ENCODE results near the gene MZT2A. TPM values are rescaled to one million over a fixed set of nuclear protein-coding genes. Genes with fewer than 3 reads are reported as not detected.
"Not testable (repeated sequence)": the region's sequence is repeated elsewhere in the genome, so short reads cannot be mapped to it uniquely, and the experiment has no call there.

MZT2A gene
- polyA plus RNA-seq, 3 donors from 2014 or later: 57.2 to 129 (median 112) TPM

- H3K36me3 Mint-ChIP-seq; DNase-seq; H3K9me3 Mint-ChIP-seq; H3K27me3 Mint-ChIP-seq (ENCODE audit: low read depth in 3 of 3); H3K4me3 Mint-ChIP-seq; H3K4me1 Mint-ChIP-seq; H3K27ac Mint-ChIP-seq: not testable (repeated sequence)
Observed at GRCh38 chr2:131477227-131477626, 15.0 kb downstream of the MZT2A start.

GRCh38 chr2:131476363-131476762 is 15.8 kb downstream of the MZT2A start:
- not testable (repeated sequence) for H3K36me3 Mint-ChIP-seq; H3K4me3 Mint-ChIP-seq; DNase-seq; H3K9me3 Mint-ChIP-seq; H3K27ac Mint-ChIP-seq; H3K4me1 Mint-ChIP-seq; H3K27me3 Mint-ChIP-seq (ENCODE audit: low read depth in 3 of 3)

GRCh38 chr2:131475831-131476230 is 16.4 kb downstream of the MZT2A start, which contains the start of gene TUBA3D:
Gene TUBA3D, plus strand, starts transcription at chr2:131476119. Its CDS starts 81 bp downstream, at chr2:131476200.
- H3K36me3 Mint-ChIP-seq: no peaks in the 10 kb centered on the region
- H3K4me3 Mint-ChIP-seq: no peak within 1 kb of the TSS
- H3K27ac Mint-ChIP-seq: no peak within 1 kb of the TSS
- H3K27me3 Mint-ChIP-seq (ENCODE audit: low read depth in 3 of 3): peaks cover 0 to 2% (median 0%) of the 10 kb centered on the region in 3 donors
- H3K4me1 Mint-ChIP-seq: no peaks in the 10 kb centered on the region
- H3K9me3 Mint-ChIP-seq: no peaks in the 10 kb centered on the region
- DNase-seq: no peak

- not testable (repeated sequence) for H3K4me1 Mint-ChIP-seq; H3K36me3 Mint-ChIP-seq; H3K9me3 Mint-ChIP-seq; H3K27ac Mint-ChIP-seq; H3K27me3 Mint-ChIP-seq (ENCODE audit: low read depth in 3 of 3); H3K4me3 Mint-ChIP-seq; DNase-seq
Observed at GRCh38 chr2:131473266-131473665, 18.9 kb downstream of the MZT2A start.

- not testable (repeated sequence) for H3K27ac Mint-ChIP-seq; H3K4me3 Mint-ChIP-seq; DNase-seq; H3K4me1 Mint-ChIP-seq; H3K9me3 Mint-ChIP-seq; H3K27me3 Mint-ChIP-seq (ENCODE audit: low read depth in 3 of 3); H3K36me3 Mint-ChIP-seq
Observed at GRCh38 chr2:131471624-131472023, 20.6 kb downstream of the MZT2A start.

GRCh38 chr2:131470944-131471343 is 21.3 kb downstream of the MZT2A start:
- H3K4me3 Mint-ChIP-seq; H3K9me3 Mint-ChIP-seq; H3K27me3 Mint-ChIP-seq (ENCODE audit: low read depth in 3 of 3): not testable (repeated sequence)

GRCh38 chr2:131467722-131468121 is 24.5 kb downstream of the MZT2A start:
- DNase-seq; H3K27ac Mint-ChIP-seq; H3K36me3 Mint-ChIP-seq; H3K9me3 Mint-ChIP-seq; H3K27me3 Mint-ChIP-seq (ENCODE audit: low read depth in 3 of 3); H3K4me1 Mint-ChIP-seq; H3K4me3 Mint-ChIP-seq: not testable (repeated sequence)

More at GRCh38 chr2:131470944-131471343, 21.3 kb downstream of the MZT2A start:
- H3K27ac Mint-ChIP-seq, H3K4me1 Mint-ChIP-seq, DNase-seq, H3K36me3 Mint-ChIP-seq: not testable (repeated sequence)

GRCh38 chr2:131454914-131455313 is 37.3 kb downstream of the MZT2A start:
- H3K27me3 Mint-ChIP-seq (ENCODE audit: low read depth in 3 of 3); H3K9me3 Mint-ChIP-seq; H3K27ac Mint-ChIP-seq; H3K36me3 Mint-ChIP-seq; DNase-seq; H3K4me3 Mint-ChIP-seq; H3K4me1 Mint-ChIP-seq: not testable (repeated sequence)

- not testable (repeated sequence) for H3K27me3 Mint-ChIP-seq (ENCODE audit: low read depth in 3 of 3); H3K4me3 Mint-ChIP-seq; H3K9me3 Mint-ChIP-seq; H3K4me1 Mint-ChIP-seq; H3K36me3 Mint-ChIP-seq; DNase-seq; H3K27ac Mint-ChIP-seq
Observed at GRCh38 chr2:131451265-131451949, 40.8 kb downstream of the MZT2A start.

GRCh38 chr2:131447981-131448380 is 44.2 kb downstream of the MZT2A start:
- not testable (repeated sequence) for DNase-seq; H3K27me3 Mint-ChIP-seq (ENCODE audit: low read depth in 3 of 3); H3K4me1 Mint-ChIP-seq; H3K4me3 Mint-ChIP-seq; H3K36me3 Mint-ChIP-seq; H3K9me3 Mint-ChIP-seq; H3K27ac Mint-ChIP-seq

- H3K36me3 Mint-ChIP-seq: no peaks in the 10 kb centered on the region
- H3K9me3 Mint-ChIP-seq: no peaks in the 10 kb centered on the region
Observed at GRCh38 chr2:131445896-131446295, 46.3 kb downstream of the MZT2A start.

GRCh38 chr2:131445515-131445797 is 46.7 kb downstream of the MZT2A start:
- not testable (repeated sequence) for H3K9me3 Mint-ChIP-seq; DNase-seq; H3K4me1 Mint-ChIP-seq; H3K27ac Mint-ChIP-seq; H3K36me3 Mint-ChIP-seq; H3K4me3 Mint-ChIP-seq; H3K27me3 Mint-ChIP-seq (ENCODE audit: low read depth in 3 of 3)

More at GRCh38 chr2:131445896-131446295, 46.3 kb downstream of the MZT2A start:
- no peak overlapping the region for H3K4me3 Mint-ChIP-seq
- no peak overlapping the region for H3K27ac Mint-ChIP-seq
- H3K4me1 Mint-ChIP-seq: no peaks in the 10 kb centered on the region
- no peak for DNase-seq
- peaks cover 0 to 2% (median 2%) of the 10 kb centered on the region in 3 donors for H3K27me3 Mint-ChIP-seq (ENCODE audit: low read depth in 3 of 3)

GRCh38 chr2:131444736-131445514 is 47.3 kb downstream of the MZT2A start:
- not testable (repeated sequence) for H3K36me3 Mint-ChIP-seq

GRCh38 chr2:131440742-131441468 is 51.3 kb downstream of the MZT2A start:
- not testable (repeated sequence) for H3K27me3 Mint-ChIP-seq (ENCODE audit: low read depth in 3 of 3)

More at GRCh38 chr2:131444736-131445514, 47.3 kb downstream of the MZT2A start:
- DNase-seq; H3K27me3 Mint-ChIP-seq (ENCODE audit: low read depth in 3 of 3); H3K27ac Mint-ChIP-seq; H3K9me3 Mint-ChIP-seq; H3K4me3 Mint-ChIP-seq; H3K4me1 Mint-ChIP-seq: not testable (repeated sequence)

More at GRCh38 chr2:131440742-131441468, 51.3 kb downstream of the MZT2A start:
- not testable (repeated sequence) for H3K4me1 Mint-ChIP-seq, H3K9me3 Mint-ChIP-seq, H3K36me3 Mint-ChIP-seq, H3K4me3 Mint-ChIP-seq, H3K27ac Mint-ChIP-seq, DNase-seq

Measured in immature natural killer cell (primary cell).